ENCODE results near the gene ZNF232.
"Not testable (repeated sequence)": the region's sequence is repeated elsewhere in the genome, so short reads cannot be mapped to it uniquely, and the experiment has no call there.

Gene ZNF232

GRCh38 chr17:5115673-5116651, 4.3 kb upstream of the ZNF232 start, which contains the start of gene USP6:
TSS of gene USP6 (plus strand) at chr17:5116032. CDS start at chr17:5130368, 14,336 bp downstream.
- in situ Hi-C loops (cut with HindIII; ENCODE audit: low pct_ligation_motif_present, low pct_unique_long_range_greater_than_20kb, low sequenced_read_pairs) = no loop called here
- DNase-seq = no peak

GRCh38 chr17:5110816-5111215, 862 bp downstream of the ZNF232 start:
- in situ Hi-C loops (cut with HindIII; ENCODE audit: low pct_ligation_motif_present, low pct_unique_long_range_greater_than_20kb, low sequenced_read_pairs) = no loop called here
- DNase-seq = no peak

GRCh38 chr17:5100832-5101231, 10.8 kb downstream of the ZNF232 start:
- in situ Hi-C loops (cut with HindIII; ENCODE audit: low pct_ligation_motif_present, low pct_unique_long_range_greater_than_20kb, low sequenced_read_pairs) = no loop called here
- no peak for DNase-seq

GRCh38 chr17:5099271-5099670, 12.4 kb downstream of the ZNF232 start:
- DNase-seq = no peak
- in situ Hi-C loops (cut with HindIII; ENCODE audit: low pct_ligation_motif_present, low pct_unique_long_range_greater_than_20kb, low sequenced_read_pairs) = no loop called here

- in situ Hi-C loops (cut with HindIII; ENCODE audit: low pct_ligation_motif_present, low pct_unique_long_range_greater_than_20kb, low sequenced_read_pairs) = no loop called here
- no peak for DNase-seq
Measured at GRCh38 chr17:5097101-5097834, 14.4 kb downstream of the ZNF232 start.

GRCh38 chr17:5096731-5097100, 15.0 kb downstream of the ZNF232 start:
- DNase-seq = no peak
- in situ Hi-C loops (cut with HindIII; ENCODE audit: low pct_ligation_motif_present, low pct_unique_long_range_greater_than_20kb, low sequenced_read_pairs) = no loop called here

GRCh38 chr17:5092218-5093010, 19.3 kb downstream of the ZNF232 start:
- DNase-seq = no peak
- in situ Hi-C loops (cut with HindIII; ENCODE audit: low pct_ligation_motif_present, low pct_unique_long_range_greater_than_20kb, low sequenced_read_pairs) = no loop called here

GRCh38 chr17:5080591-5080990, 31.1 kb downstream of the ZNF232 start:
- in situ Hi-C loops (cut with HindIII; ENCODE audit: low pct_ligation_motif_present, low pct_unique_long_range_greater_than_20kb, low sequenced_read_pairs) = no loop called here
- DNase-seq = no peak

GRCh38 chr17:5078106-5079028, 33.3 kb downstream of the ZNF232 start, which contains the start of gene ZFP3:
TSS of gene ZFP3 (plus strand) at chr17:5078467. CDS start at chr17:5091505, 13,038 bp downstream.
- in situ Hi-C loops (cut with HindIII; ENCODE audit: low pct_ligation_motif_present, low pct_unique_long_range_greater_than_20kb, low sequenced_read_pairs) = no loop called here
- DNase-seq = no peak

- in situ Hi-C loops (cut with HindIII; ENCODE audit: low pct_ligation_motif_present, low pct_unique_long_range_greater_than_20kb, low sequenced_read_pairs) = no loop called here
- DNase-seq = no peak
Measured at GRCh38 chr17:5077781-5078105, 33.9 kb downstream of the ZNF232 start.

- DNase-seq; in situ Hi-C loops (cut with HindIII; ENCODE audit: low pct_ligation_motif_present, low pct_unique_long_range_greater_than_20kb, low sequenced_read_pairs): not testable (repeated sequence)
Measured at GRCh38 chr17:5077275-5077674, 34.4 kb downstream of the ZNF232 start.

- DNase-seq; in situ Hi-C loops (cut with HindIII; ENCODE audit: low pct_ligation_motif_present, low pct_unique_long_range_greater_than_20kb, low sequenced_read_pairs): not testable (repeated sequence)
Measured at GRCh38 chr17:5075472-5075871, 36.2 kb downstream of the ZNF232 start.

- DNase-seq = no peak
- in situ Hi-C loops (cut with HindIII; ENCODE audit: low pct_ligation_motif_present, low pct_unique_long_range_greater_than_20kb, low sequenced_read_pairs) = no loop called here
Measured at GRCh38 chr17:5069724-5070123, 42.0 kb downstream of the ZNF232 start.

GRCh38 chr17:5068236-5068635, 43.4 kb downstream of the ZNF232 start:
- in situ Hi-C loops (cut with HindIII; ENCODE audit: low pct_ligation_motif_present, low pct_unique_long_range_greater_than_20kb, low sequenced_read_pairs) = no loop called here
- no peak for DNase-seq

- DNase-seq = no peak
- in situ Hi-C loops (cut with HindIII; ENCODE audit: low pct_ligation_motif_present, low pct_unique_long_range_greater_than_20kb, low sequenced_read_pairs) = no loop called here
Measured at GRCh38 chr17:5065227-5065744, 46.4 kb downstream of the ZNF232 start.
